HG02943 (cell line): Measurements from ENCODE around the gene ZNF599.
"Not testable (repeated sequence)": the region's sequence is repeated elsewhere in the genome, so short reads cannot be mapped to it uniquely, and the experiment has no call there.

Experiments
- ATAC-seq: cut with Tn5 transposase; IDR thresholded peaks from one replicate; pipeline ENCODE4 v1.9.1; 2021; ENCODE audit warnings: mild to moderate bottlenecking, low read depth, moderate library complexity; ENCODE audit not compliant: unreplicated experiment

The ZNF599 gene

DNA sequence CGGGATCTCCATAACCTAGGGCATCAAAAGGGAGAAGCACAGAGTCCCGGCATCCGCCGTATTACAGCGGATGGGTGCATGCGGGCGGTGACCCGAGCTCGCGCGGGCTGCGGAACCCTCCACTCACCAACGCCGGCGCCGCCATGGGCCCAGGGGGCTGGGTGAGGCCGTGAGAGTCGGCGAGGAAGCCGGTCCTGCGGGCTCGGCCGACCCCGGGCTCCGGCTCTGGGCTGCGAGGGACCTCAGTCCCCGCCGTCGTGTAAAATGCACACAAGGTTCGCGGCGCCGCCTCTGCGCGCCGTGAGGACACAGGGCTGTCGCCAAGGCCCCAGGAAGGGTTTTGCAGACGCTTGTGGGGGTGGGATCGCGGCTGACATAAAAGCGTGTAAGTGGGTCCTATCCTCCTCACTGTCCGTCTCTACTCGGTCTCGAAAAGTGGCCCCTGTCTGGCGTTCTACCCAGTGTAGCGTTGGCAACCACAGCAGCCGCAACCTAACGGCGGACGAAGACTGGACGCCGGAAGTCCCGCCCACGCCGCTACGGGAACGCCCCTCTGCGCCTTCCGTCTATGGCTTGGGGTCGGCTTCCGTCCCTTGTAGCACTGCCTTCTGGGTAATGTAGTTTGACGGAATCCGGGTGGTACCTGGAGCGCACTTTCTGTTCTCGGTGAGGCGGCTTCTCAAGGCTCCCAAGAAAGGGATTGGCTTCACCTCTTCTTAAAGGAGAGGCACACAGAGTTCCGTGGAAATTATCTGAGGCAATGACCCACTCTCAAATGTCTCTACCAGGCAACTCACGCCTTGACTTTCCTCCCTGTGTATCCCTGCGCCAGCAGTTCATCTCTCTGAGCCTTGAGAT lies at the start of gene ZNF599:
TSS of gene ZNF599 (minus strand) at position 519 of the 858 bp plus-strand sequence. CDS start at position 145, 374 bp downstream.
- ATAC-seq = peak; percentile 99

DNA sequence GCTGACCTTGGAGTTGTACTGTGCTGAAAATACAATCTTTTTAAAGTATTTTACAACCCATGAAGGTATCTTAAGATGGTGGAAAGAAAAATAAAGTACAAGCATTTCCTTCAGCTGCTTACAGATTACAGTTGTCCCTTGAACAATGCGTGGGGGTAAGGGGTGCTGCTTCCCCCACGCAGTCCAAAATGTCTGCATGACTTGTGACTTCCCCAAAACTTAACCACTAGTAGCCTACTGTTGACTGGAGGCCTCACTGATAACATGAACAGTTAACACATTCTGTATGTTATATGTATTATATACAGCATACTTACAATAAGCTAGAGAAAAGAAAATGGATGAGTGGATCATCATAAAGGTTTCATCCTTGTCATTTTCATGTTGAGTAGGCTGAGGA lies 45.3 kb upstream of the ZNF599 start:
- no peak for ATAC-seq

DNA sequence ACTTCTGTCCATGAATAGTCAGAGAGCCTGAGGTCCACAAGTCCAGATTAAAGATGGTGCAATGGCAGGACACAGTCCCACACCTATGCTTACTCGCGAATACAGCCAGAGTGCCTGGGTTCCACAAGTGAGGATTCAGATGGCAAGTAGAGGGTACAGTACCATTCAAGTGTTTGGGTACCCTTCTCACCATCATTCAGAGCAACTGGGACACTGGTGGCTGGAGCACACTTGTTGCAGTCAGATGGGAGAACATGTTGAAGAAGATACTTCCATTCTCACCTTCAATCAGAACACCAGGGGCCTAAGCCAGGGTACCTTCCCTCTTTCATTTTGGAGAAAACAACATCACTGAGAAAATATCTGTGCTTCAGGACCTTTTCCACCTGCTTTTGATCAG lies 43.7 kb upstream of the ZNF599 start:
- no peak for ATAC-seq

DNA sequence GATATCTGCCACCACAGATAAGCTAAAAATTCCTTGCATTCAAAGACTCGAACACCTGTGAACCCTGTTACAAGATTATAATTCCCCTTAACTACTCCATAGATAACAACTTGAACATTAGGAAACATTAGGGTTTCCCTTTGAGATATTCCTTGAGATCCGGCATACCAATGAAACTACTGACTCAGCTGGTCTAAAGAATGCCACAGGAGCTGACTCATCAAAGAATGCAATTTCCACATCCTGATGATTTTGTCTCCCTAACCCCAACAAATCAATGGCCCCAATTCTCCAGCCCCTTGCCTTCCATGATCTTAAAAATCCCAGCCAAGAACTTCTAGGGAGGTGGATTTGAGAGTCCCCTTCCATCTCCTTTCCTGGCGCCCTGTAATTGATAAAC lies 35.6 kb upstream of the ZNF599 start:
- no peak for ATAC-seq

DNA sequence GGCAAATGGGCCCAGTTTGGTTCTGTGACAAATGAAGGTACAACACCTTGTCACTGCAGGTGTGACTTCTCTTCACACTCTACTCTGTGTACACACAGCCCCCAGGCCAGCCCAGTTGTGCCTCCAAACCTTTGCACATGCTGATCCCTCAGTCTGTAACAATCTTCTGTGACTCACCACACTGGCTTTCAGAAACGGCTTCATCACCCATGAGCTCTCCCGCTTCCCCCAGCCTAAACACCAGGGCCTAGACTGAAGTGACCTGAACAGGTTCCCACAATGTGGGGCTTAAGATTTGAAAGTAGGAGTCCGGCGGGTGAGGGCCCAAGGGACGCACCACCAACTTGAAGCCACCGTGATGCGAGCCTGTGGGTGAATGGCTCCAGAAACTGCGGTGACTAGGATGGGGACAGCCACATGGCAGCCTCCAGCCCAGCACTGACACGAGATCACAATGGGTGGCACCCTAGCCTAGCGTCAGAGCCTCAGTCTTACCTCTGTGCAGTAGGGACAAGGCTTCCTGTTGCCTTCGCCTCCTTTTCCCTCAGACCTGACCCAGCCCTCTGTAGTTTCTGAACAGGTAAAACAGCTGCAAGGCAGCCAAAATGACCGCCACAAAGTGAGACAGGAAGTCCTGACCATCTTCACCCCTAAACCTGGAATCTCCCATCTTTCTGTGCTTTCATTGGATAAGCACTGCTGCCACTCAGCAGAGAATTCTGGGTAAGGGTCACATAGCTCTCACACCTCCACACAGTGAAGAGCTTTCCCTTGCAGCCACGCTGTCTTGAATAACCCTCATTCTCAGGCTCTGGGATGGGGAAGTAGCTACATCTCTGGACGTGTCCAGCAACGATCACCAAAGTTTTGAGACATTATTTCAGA lies 34.2 kb upstream of the ZNF599 start:
- ATAC-seq = no peak

DNA sequence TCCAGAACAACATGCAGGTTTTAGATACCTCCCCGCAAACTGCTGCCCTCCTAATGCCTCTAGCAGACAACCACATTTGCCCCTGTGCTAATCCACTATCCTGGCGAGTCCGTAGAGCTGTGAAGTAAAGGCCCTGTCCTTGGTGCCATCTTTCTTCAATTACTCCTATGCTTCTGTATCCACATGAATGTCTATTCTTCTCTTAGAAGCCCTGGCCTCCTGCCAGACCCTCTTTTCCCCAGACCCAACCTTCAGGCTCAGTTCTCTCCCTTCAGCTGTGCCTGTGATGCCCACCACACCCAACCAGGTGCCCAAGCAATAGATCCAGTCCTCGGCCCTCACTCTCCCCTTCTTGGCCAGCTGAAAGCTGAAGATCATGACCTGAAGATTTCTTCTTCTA lies 31.1 kb upstream of the ZNF599 start:
- no peak for ATAC-seq

DNA sequence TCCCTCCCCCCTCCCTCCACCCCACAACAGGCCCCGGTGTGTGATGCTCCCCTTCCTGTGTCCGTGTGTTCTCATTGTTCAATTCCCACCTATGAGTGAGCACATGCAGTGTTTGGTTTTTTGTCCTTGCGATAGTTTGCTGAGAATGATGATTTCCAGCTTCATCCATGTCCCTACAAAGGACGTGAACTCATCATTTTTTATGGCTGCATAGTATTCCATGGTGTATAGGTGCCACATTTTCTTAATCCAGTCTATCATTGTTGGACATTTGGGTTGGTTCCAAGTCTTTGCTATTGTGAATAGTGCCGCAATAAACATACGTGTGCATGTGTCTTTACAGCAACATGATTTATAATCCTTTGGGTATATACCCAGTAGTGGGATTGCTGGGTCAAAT lies 23.9 kb upstream of the ZNF599 start:
- not testable (repeated sequence) for ATAC-seq

DNA sequence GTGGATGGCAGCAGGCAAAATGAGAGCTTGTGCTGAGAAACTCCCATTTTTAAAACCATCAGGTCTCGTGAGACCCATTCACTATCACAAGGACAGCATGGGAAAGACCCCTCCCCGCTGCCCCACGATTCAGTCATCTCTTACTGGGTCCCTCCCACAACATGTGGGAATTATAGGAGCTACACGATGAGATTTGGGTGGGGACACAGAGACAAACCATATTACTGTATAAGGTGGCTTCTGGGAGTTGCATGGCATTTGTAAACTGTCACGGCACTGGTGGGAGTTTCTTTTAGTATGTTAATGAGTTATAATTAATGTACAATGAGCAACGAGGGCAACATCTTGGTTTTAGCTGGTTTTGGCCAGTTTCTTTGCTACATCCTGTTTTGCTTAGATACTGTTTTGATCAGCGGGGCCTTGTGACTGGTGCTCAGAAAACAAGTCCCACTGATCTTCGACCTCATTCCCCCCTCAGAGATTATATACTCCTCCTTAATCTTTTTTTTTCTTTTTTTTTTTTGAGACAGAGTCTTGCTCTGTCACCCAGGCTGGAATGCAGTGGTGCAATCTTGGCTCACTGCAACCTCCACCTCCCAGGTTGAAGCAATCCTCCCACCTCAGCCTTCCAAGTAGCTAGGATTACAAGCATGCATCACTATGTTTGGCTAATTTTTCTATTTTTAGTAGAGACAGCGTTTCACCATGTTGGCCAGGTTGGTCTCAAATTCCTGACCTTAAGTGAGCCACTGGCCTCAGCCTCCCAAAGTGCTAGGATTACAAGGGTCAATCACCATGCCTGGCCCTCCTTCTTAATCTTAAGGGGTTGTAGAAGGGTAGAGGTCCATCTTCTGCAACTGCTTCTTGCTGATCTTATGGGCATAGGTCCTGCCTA lies 21.3 kb upstream of the ZNF599 start:
- ATAC-seq = no peak

DNA sequence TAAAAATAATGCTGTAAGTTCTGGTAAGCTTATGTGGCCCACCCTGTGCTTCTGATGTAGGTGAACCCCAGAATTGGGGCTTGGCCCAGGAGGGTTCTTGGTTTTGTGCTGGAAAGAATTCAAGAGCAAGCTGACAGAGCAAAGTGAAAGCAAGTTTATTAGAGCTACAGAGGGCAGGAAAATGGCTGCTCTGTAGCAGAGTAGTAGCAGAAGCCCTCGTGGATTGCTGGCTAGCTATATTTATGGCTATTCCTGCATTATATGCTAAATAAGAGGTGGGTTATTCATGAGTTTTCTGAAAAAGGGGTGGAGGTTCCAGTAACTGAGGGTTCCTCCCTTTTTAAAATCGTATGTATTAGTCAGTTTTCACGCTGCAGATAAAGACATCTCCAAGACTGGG lies 20.6 kb upstream of the ZNF599 start:
- ATAC-seq = no peak

DNA sequence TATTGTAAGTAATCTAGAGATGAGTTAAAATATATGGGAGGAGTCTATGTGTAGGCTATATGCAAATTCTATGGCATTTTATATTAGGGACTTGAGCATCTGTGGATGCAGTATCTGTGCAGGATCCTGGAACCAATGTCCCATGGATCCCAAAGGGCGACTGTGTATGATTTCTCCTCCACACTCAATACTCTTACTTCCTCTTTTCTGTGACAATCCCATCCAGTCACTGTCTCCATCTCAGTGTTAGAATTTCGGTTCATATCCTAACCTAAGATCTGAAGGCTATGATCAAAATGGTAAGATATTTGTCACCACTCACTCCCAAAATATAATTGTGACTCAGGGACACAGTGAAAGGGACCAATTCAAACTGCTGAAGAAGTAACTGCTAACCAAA lies 15.1 kb upstream of the ZNF599 start:
- no peak for ATAC-seq

DNA sequence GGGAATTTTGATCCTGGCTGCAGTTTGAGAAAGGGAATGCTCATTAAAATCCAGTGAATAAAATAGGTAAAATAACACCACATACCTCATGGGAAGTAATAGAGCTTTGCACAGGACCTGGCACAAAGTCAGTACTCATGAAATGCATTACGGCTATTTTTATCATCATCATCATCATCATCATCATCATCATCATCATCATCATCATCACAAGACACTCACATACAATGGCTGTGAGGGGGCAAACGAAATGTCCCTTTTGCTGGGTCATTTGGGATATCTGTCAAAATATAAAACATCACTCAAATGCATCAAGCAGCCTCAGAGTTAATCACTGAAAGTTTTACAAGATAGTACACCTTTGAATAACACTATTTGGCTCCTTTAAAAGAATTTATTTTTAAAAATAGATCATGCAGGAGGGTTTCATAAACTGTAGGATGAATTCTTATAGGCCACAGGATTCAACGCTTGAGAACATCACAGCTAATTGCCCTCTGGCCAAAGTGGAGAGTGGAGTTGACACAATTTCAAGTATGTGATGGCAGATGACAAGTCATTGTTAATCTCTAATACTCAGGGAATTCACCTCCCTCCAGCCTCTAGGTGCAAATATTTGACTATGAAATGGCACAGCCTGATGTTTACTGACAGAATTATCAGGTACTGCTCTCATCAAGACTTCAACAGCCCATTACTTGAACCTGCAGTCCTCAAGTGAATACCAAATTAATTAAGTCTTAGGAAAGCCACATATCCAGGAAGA lies 14.2 kb upstream of the ZNF599 start:
- ATAC-seq = no peak

DNA sequence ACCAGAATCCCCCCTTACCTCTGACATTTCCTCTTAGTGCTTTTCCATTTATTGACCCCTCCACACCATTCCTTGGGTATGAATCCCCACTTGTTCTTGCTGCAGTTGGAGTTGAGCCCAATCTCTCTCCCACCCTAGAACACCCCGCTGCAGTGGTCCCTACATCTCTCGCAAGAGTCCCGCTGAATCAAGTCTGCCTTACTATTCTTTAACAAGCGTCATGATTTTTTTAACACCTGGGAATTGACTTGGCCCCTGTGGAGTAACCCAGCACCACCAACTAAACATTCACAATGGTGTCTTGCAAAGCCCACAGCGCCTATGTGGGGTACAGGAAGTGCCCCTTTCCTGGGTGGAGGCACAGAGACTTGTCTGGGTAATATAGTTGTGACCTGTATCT lies 13.2 kb upstream of the ZNF599 start:
- ATAC-seq = no peak

DNA sequence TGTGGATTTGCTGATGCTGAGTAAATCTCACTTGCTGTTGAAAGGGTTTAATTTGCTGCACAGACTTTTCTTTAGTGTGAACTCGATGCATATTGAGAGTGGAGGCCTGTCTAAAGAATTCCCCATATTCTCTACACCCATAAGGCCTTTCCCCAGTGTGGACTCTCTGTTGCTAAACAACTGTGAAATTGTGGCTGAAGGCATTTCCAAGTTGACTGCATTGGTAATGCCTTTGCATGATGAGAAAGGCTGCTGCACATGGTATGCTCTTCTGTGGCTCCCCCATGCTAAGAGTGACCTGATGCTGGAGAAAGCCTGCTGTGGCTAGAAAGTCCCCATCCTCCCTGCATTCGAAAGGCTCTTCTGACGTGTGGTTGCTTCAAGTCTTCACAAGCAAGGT lies 6.6 kb upstream of the ZNF599 start:
- no peak for ATAC-seq

DNA sequence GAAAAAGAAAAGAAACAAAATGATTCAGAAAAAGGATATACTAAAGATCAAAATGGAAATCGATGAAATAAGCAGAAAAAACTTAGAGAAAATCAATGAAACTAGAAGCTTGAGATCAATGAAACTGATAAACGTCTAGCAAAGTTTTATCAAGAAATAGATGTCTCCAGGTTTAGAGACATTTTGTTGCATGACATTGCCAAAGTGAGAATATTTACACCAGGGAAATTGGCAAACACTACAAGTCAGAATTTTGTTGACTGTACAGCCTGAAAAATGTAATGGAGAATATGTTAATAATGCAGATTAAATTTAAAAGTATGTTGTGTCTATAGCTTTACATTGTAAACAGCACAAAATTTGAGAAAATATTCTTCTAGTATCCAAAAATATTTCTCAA lies 5.3 kb upstream of the ZNF599 start:
- no peak for ATAC-seq

DNA sequence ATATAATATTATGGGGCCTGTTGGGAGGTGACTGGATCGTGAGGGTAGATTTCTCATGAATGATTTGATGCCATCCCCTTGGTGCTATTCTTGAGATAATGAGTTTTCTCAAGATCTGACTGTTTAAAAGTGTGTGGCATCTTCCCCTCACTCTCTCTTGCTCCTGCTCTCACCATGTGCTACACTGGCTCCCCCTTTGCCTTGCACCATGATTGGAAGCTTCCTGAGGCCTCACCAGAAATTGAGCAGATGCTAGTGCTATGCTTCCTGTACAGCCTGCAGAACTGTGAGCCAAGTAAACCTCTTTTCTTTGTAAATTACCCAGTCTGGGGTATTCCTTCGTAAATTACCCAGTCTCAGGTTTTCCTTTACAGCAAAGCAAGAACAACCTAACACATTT lies 1.8 kb upstream of the ZNF599 start:
- no peak for ATAC-seq

DNA sequence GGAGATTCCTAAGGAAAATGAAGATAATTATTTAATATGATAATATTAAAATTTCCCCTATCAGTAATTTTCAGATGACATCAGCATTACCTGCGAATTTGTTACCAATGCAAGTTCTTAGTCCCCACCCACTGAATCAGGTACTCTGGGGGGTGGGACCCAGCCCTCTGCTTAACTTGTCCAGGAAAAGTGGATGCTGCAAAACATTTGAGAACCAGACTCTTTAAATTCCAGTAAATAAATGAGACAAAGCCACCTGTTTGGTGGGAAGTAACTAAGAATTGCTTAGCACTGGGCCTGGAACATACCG lies 495 bp upstream of the ZNF599 start:
- no peak for ATAC-seq

DNA sequence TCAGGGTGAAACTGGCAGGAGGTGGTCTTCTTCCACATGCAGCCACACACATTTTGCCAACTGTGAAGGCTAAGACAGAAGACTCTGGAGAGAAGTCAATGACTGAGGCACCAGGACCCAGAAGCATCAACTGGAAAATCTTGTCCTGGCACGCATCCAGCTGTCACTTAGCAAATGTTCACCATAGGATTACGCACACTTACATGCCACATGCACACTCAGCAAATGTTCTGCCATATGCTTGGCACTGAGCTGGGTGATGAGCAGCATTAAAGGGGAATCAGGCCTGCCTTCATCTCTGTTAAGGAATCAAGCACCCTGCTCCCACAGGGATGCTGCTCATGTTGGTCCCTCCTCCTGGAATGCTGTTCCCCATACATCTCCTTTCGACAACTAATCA lies 5.1 kb downstream of the ZNF599 start:
- ATAC-seq = no peak

DNA sequence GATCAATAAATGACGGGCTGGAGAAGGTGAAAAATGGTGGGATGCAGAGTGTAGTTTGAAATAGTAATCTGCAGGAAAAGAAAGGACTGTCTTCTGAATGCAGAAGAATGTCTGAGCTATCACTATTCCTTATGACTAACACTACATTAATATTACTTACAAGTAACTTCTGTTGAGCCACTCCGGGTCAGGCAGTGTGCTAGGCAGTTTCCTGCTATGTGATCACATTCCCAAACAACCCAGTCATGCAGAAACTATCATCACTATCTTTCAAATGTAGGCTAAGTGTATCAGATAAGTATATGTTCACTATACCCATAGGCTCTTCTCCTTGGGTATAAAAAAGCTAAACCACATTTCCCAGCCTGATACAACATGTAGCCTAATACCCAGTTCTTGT lies 6.6 kb downstream of the ZNF599 start:
- no peak for ATAC-seq

DNA sequence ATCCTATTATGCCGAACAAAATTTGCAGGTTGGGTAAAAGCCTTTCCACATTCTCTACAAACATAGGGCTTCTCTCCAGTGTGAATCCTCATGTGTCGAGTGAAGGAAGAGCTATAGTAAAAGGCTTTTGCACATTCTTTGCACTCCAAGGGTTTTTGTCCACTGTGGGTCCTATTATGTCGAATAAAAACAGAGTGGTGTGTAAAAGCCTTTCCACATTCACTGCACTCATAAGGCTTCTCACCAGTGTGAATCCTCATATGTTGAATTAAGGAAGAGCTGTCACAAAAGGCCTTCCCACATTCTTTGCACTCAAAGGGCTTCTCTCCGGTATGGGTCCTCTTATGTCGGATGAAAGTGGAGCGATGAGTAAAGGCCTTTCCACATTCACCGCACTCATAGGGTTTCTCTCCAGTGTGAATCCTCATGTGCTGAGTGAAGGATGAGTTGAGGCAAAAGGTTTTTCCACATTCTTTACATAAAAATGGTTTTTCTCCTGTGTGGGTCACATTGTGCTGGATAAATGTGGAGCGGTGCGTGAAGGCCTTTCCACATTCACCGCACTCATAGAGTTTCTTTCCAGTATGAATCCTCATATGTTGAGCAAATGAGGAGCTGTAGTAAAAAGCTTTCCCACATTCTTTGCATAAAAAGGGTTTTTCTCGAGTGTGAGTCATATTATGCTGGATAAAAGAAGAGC lies 13.6 kb downstream of the ZNF599 start:
- ATAC-seq = no peak

DNA sequence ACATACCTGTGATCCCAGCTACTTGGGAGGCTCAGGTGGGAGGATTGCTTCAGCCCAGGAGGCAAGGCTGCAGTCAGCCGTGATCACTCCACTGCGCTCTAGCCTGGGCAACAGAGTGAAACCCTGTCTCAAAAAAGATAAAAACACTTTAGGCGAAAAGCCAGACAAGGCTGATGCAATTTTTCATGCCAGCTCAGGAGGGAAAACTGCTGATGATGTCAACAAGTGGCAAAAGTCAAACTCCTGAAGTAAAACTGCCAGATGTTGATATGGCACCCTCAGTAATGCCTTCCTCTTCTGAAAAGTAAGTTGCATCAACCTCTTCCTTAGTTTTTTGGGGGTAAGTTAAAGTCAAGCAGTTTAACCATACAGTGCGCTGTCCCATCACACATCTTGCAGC lies 15.6 kb downstream of the ZNF599 start:
- no peak for ATAC-seq
